GM12874 (cell line): ENCODE data around the gene SLC36A1.
A peak's percentile ranks its signal among the peaks of the same experiment; 100 is the strongest.

ENCODE experiments used
- CTCF ChIP-seq: IDR thresholded peaks from 2 replicates; pipeline ENCODE4 v1.5.1; 2011; ENCODE audit warnings: low read depth, mild to moderate bottlenecking, control low read depth, low read length, moderate library complexity; ENCODE audit not compliant: insufficient read depth

SLC36A1 gene

GRCh38 chr5:151523335-151523734, 75.9 kb downstream of the SLC36A1 start:
- peak; percentile 68 for TF ChIP-seq CTCF

- TF ChIP-seq CTCF, result no peak
Measured at GRCh38 chr5:151528153-151528552, 80.8 kb downstream of the SLC36A1 start.

GRCh38 chr5:151528996-151529395, 81.6 kb downstream of the SLC36A1 start:
- no peak for TF ChIP-seq CTCF

GRCh38 chr5:151531581-151531980, 84.2 kb downstream of the SLC36A1 start:
- no peak for TF ChIP-seq CTCF

GRCh38 chr5:151532416-151532815, 85.0 kb downstream of the SLC36A1 start:
- no peak for TF ChIP-seq CTCF

GRCh38 chr5:151534350-151534749, 86.9 kb downstream of the SLC36A1 start:
- TF ChIP-seq CTCF, result no peak

- TF ChIP-seq CTCF, result no peak
Measured at GRCh38 chr5:151537044-151537443, 89.6 kb downstream of the SLC36A1 start.

- TF ChIP-seq CTCF, result no peak
Measured at GRCh38 chr5:151541571-151541970, 94.2 kb downstream of the SLC36A1 start.
